CD4-positive, alpha-beta T cell treated with Interleukin-4 for 4 hours (primary cell): Measurements from ENCODE around the gene BOD1.
A peak's percentile ranks its signal among the peaks of the same experiment; 100 is the strongest.
"Not testable (repeated sequence)": the region's sequence is repeated elsewhere in the genome, so short reads cannot be mapped to it uniquely, and the experiment has no call there.

ENCODE experiments used
- DNase-seq: peaks from one replicate; pipeline ENCODE4 v3.0.0-alpha.2; 2020

Gene BOD1

DNA sequence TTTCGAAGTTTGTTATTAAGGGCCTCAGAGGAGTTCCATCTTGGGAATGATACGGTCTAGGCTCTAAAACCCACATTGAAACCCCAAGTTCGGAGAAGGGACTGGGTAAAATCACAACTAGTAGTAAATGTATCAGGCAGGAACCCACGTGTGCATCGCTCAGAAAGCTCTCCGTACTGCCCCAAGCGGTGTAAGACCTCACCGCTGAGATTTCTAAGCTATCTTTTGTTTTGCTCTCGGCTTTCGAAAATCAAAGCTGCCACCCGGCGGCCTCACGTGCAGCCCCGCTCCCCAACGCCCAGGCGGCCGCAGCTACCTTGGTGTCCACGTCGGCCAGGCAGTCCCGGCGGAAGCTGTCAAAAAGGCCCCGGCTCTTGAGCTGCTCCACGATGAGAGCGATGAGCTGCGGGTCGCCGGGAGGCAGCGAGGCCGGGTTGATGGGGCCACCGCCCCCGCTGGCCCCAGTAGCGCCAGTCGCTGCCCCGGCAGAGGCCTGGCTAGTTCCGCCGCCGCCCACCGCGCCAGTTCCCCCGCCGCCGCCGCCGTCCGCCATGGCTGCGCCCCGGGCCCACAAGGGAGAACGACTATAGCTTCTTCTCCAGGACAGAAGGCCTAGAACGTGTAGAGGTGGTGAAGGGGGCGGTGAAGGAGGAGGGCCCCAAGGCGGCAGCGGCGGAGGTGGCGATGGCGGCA, 420 bp downstream of the BOD1 start:
- DNase-seq = peak; percentile 73

GRCh38 chr5:173614591-173614990, 1.9 kb downstream of the BOD1 start:
- no peak for DNase-seq

GRCh38 chr5:173613433-173614159, 2.9 kb downstream of the BOD1 start:
- DNase-seq = no peak

- no peak for DNase-seq
These were observed 3.5 kb downstream of the BOD1 start for GRCh38 chr5:173612948-173613347.

GRCh38 chr5:173611706-173612105, 4.7 kb downstream of the BOD1 start:
- no peak for DNase-seq

- DNase-seq = no peak
These were observed 12.3 kb downstream of the BOD1 start for GRCh38 chr5:173604141-173604540.

DNA sequence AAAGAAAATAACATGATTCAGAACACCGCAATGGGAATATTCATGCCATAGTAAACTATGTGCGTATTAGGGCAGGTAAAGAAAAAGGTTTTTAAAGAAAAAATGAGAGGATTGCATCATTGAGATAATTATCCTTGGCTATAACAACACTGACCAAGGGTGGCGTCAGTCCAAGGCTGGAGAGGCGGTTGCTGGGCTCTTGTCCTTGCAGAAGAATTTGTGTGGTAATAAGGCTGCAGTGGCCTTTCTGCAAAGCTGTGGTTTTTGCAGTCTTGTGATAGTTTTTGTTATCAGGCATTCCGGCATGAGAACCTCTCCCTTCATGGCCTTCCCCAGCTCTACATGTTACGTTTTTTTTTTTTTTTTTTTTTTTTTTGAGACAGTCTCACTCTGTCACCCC, 14.0 kb downstream of the BOD1 start:
- DNase-seq = no peak

GRCh38 chr5:173598686-173599085, 17.8 kb downstream of the BOD1 start:
- DNase-seq = no peak

DNA sequence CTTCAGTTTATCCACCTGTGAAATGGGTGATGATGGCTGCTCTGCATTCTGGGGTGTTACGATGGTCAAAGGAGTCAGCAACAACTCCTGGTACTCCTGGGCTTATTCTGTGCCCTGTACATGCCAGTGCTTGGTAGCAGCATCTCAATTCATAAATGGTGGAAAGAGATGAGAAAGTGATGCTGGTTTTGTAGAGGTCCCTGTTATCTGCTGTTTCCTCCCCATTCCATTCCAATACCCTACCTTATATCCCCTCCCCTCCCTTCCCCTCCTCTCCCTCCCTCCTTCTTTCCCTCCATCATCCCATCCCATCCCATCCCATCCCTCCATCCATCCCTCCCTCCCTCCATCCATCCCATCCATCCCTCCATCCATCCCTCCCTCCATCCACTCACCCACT, 19.1 kb downstream of the BOD1 start:
- no peak for DNase-seq

DNA sequence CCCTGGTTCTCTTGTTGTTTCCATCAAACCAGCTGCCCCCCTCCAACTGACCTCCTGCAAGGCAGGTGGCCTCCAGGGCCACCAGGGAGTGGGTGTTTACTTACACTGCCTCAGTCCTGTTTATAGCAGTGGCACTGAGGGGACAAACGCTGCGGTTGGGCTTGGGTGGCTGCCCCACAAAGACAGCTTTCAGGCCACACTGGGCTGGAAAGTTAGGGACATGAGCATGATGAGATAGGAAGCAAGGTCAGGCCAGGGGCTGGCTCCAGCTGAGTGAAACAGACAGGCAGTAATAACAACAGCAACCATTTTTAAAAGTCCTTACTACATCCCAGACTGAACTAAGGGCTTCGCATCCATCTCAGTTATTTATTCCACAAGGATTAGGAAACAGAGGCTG, 20.6 kb downstream of the BOD1 start:
- DNase-seq = no peak

- DNase-seq = no peak
These were observed 22.4 kb downstream of the BOD1 start for GRCh38 chr5:173594061-173594460.

DNA sequence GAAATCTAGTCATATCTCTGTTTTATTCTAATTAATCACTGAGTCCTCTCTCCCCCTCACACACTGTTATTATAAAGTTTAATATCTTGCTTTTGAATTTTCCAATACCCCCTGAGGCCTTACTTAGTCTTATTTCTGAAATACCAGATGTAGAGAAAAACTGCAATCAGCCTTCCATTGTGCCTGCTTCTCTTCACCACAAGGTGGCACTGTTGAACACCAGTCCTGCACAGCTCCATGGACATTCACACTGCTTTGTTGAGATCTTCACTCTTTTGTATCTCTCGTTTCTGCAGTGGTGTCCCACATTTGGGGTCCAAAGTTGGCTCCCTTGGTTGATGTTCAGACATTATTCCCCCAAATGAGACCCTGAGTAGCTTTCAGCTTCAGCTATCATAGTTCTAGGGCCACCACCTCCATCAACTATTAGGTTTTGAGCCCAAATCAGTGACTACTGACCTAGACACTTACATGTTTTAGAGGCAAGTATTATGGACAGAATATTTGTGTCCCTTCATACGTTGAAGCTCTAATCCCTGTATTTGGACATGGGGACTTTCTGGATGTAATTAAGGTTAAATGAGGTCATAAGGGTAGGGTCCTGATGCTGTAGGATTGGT, 24.3 kb downstream of the BOD1 start:
- no peak for DNase-seq

GRCh38 chr5:173591056-173591514, 25.4 kb downstream of the BOD1 start:
- DNase-seq = no peak

- no peak for DNase-seq
These were observed 25.9 kb downstream of the BOD1 start for GRCh38 chr5:173590436-173591055.

GRCh38 chr5:173586133-173586532, 30.3 kb downstream of the BOD1 start:
- not testable (repeated sequence) for DNase-seq

DNA sequence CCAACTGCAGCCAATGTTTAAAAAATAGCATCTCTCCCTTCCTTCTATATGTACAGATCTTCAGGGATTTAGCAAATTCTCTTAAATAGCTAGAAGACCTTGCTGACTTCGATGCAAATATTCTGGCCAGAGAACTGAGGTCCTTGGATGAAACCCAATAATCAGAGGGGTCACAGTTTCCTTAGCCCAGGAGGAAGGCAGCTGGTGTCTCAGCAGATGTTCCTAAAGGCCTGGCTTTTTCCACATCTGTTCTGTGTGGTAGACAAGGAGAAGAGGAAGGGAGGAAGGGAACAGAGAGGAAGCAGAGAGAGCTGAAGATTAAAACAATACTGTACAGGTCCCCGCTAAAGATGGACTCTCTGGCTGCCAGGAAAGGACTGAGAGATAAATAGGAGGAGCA, 33.1 kb downstream of the BOD1 start:
- DNase-seq = no peak

- no peak for DNase-seq
These were observed 34.0 kb downstream of the BOD1 start for GRCh38 chr5:173582216-173583111.

DNA sequence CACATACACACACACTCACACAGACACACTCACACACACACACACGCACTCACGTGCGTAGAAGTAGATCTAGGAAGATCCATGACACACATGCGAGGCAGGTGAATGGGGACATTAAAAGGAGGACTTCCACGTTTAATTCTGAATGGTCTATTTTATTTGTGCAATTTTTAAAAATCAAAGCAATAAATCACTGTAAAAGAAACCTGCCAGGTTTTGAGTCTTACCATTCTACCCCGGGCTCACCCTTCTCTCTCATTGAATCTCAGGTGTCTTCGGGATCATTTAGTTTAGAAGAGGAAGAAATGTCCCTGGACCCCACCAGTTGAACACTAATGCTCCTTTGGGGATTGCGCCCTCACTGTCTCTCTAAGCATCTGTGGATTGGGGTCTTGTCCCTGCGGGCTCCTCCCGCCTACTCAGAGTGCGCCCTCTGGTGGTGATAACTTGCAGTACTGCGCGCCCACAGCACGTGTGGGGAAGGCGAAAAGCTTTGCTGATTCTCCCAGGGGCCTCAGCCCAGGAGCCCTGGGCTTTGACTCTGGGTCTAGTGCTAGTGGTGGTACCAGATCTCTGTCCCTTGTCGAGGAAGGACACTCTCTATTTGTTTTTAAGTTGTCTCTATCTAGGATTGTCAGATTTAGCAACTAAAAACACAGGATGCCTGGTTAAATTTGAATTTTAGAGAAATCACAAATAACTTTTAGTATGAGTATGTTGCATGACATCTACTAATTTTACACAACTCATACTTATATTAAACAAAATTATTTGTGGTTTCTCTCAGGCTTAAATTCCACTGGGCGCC, 34.8 kb downstream of the BOD1 start:
- peak; percentile 28 for DNase-seq

GRCh38 chr5:173578947-173579615, 37.4 kb downstream of the BOD1 start:
- DNase-seq = no peak

DNA sequence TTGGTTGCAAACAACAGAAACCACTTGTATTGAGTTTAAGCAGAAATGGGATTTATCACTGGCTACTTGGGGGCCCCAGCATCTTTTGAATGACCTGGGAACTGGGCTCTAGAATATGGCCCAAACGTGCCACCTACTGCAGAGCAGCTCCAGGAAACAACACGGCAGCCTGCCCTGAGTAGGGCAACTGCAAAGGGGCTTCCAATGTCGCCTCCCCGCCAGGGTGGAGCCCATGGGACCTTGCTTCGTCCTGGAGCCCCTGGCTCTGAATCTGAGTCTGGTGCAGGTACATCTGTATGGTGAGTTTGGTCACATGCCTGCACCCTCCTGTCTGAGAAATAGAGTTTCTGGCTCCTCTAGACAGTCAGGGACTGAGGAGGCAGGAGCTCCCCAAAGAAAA, 38.6 kb downstream of the BOD1 start:
- no peak for DNase-seq

- DNase-seq = no peak
These were observed 39.3 kb downstream of the BOD1 start for GRCh38 chr5:173577166-173577565.
